OCI-LY7 (cell line): ENCODE data around the gene TBC1D9B. TPM values are rescaled to one million over a fixed set of nuclear protein-coding genes. Genes with fewer than 3 reads are reported as not detected.

Experiments used
- BruUV-seq: library from RNA; stranded (reverse); fragments of 400-500 nt; replicated peaks from 2 replicates; lab custom pipeline; 2021; lab: Mats Ljungman, UMichigan
- CTCF ChIA-PET: fragments of 300-600 bp; sonication (Branson Sonifier 250); formaldehyde crosslinking; loops from one replicate; lab custom pipeline; 2022; ENCODE audit warnings: antibody characterized with exemption; ENCODE audit not compliant: unreplicated experiment; lab: Charles Lee
- POLR2A ChIA-PET: fragments of 300-600 bp; sonication (Branson Sonifier 250); formaldehyde crosslinking; loops from one replicate; lab custom pipeline; 2022; ENCODE audit warnings: antibody characterized with exemption; lab: Charles Lee
- DNase-seq: peaks from one replicate; pipeline ENCODE4 v3.0.0-alpha.2; 2015; ENCODE audit warnings: low spot score
- H2AFZ ChIP-seq: fragments of 200-600 bp; sonication (generic), shearing (Covaris generic); 2 replicates; pipeline ENCODE4 v1.6.1; 2014; ENCODE audit warnings: mild to moderate bottlenecking, antibody characterized with exemption, low read length, moderate library complexity
- H3K27ac ChIP-seq: fragments of 200-600 bp; sonication (generic); 2 replicates; pipeline ENCODE4 v1.5.1; 2014; ENCODE audit warnings: mixed run types, low read depth, mild to moderate bottlenecking, moderate library complexity, low read length, inconsistent platforms; ENCODE audit not compliant: poor library complexity, severe bottlenecking
- H3K36me3 ChIP-seq: fragments of 200-600 bp; sonication (generic); 2 replicates; pipeline ENCODE4 v1.6.1; 2014; ENCODE audit warnings: mild to moderate bottlenecking, antibody characterized with exemption, low read length, moderate library complexity, mixed read lengths; ENCODE audit not compliant: insufficient read depth
- H3K4me1 ChIP-seq: fragments of 200-600 bp; sonication (generic); 2 replicates; pipeline ENCODE4 v1.5.1; 2014; ENCODE audit warnings: mild to moderate bottlenecking, low read length; ENCODE audit not compliant: insufficient read depth, poor library complexity, severe bottlenecking
- H3K4me2 ChIP-seq: fragments of 200-600 bp; sonication (generic); 2 replicates; pipeline ENCODE4 v1.6.1; 2014; ENCODE audit warnings: mild to moderate bottlenecking, low read length
- H3K4me3 ChIP-seq: fragments of 200-600 bp; sonication (generic); 2 replicates; pipeline ENCODE4 v1.5.1; 2014; ENCODE audit warnings: mild to moderate bottlenecking, low read depth, low read length; ENCODE audit not compliant: poor library complexity, severe bottlenecking
- H3K79me2 ChIP-seq: fragments of 200-600 bp; sonication (generic); 2 replicates; pipeline ENCODE4 v1.6.1; 2016; ENCODE audit warnings: low read depth, mild to moderate bottlenecking, low read length, moderate library complexity, mixed read lengths; ENCODE audit not compliant: insufficient read depth
- H3K9me2 ChIP-seq: fragments of 200-600 bp; sonication (generic); 2 replicates; pipeline ENCODE4 v1.6.1; 2016; ENCODE audit warnings: mild to moderate bottlenecking, low read length, mixed read lengths; ENCODE audit not compliant: insufficient read depth
- H3K9me3 ChIP-seq: fragments of 200-600 bp; sonication (generic); 2 replicates; pipeline ENCODE4 v1.6.1; 2014; ENCODE audit warnings: mild to moderate bottlenecking, mixed run types, low read length, mixed read lengths
- H4K20me1 ChIP-seq: fragments of 200-600 bp; sonication (generic); 2 replicates; pipeline ENCODE4 v1.6.1; 2014; ENCODE audit warnings: mild to moderate bottlenecking, antibody characterized with exemption, low read length, moderate library complexity, mixed read lengths; ENCODE audit not compliant: insufficient read depth
- CTCF ChIP-seq: fragments of 200-600 bp; sonication (generic); conservative IDR thresholded peaks from 2 replicates; pipeline ENCODE4 v1.5.1; 2014; ENCODE audit warnings: mild to moderate bottlenecking, antibody characterized with exemption, low read length, moderate library complexity, mixed read lengths
- EZH2phosphoT487 ChIP-seq: fragments of 200-600 bp; sonication (generic); IDR thresholded peaks from 2 replicates; pipeline ENCODE4 v1.6.1; 2018; ENCODE audit warnings: low read depth, borderline replicate concordance, mild to moderate bottlenecking, mixed run types, antibody characterized with exemption, low read length, moderate library complexity, mixed read lengths
- intact Hi-C: fragments of 100-400 bp; cut with micrococcal nuclease; formaldehyde crosslinking; loops from one replicate; pipeline ENCODE4 v1.10.0; 2022; ENCODE audit not compliant: unreplicated experiment
- total RNA-seq, 2 experiments: library from RNA; depleted of rRNA in 1 of 2; stranded (reverse); fragments of >200 nt in 1 of 2; shearing (Covaris generic) in 1 of 2; gene quantifications; 2 replicates each; pipeline ENCODE4 v1.2.3, GENCODE V29; 2014 to 2022

TBC1D9B gene
- total RNA-seq, 2 experiments from 2014 or later, result 52.2 to 106 TPM

GRCh38 chr5:179822059-179822432, 85.7 kb downstream of the TBC1D9B start:
- Histone ChIP-seq H4K20me1 (peaks cover 4% of the 10 kb centered on the region; the same call in 1 of the 2 replicates), H3K9me3 (no peaks in the 10 kb centered on the region), H3K9me2 (no peaks in the 10 kb centered on the region), H3K4me2 (peak overlapping the region; percentile 95), H3K4me3 (peak overlapping the region; percentile 99), H3K36me3 (peaks cover 43% of the 10 kb centered on the region), H3K79me2 (peaks cover 22% of the 10 kb centered on the region; the same call in 1 of the 2 replicates), H3K4me1 (peaks cover 32% of the 10 kb centered on the region), H3K27ac (no peak overlapping the region), H2AFZ (no peak overlapping the region)
- ChIA-PET POLR2A (interaction anchor here (0.8 to 1.3 kb wide), 3 partner anchors 11 to 59 kb away, joined by 4 to 6 read pairs (median 5); no protein-coding TSS in a partner anchor), CTCF (no interaction called here)
- no peak for DNase-seq
- no peak for TF ChIP-seq CTCF
- no peak for TF ChIP-seq EZH2phosphoT487
- BruUV-seq, result TSS peak; percentile 75
- intact Hi-C loops, result loop anchor here (10.0 kb wide), 1 partner anchor 673 kb away; the partner anchor contains the start of gene CNOT6

GRCh38 chr5:179821298-179822058, 86.2 kb downstream of the TBC1D9B start:
- CTCF ChIA-PET, result no interaction called here
- no peak overlapping the region for H2AFZ ChIP-seq
- peak overlapping the region; percentile 99 for H3K4me3 ChIP-seq
- 0 out of 2 replicates have a peak, but pooled peaks have one; percentile 24 for TF ChIP-seq CTCF
- no peak for TF ChIP-seq EZH2phosphoT487
- peak; percentile 80 for DNase-seq
- H3K4me2 ChIP-seq, result peak overlapping the region; percentile 95
- no peaks in the 10 kb centered on the region for H3K9me2 ChIP-seq
- H3K79me2 ChIP-seq, result peaks cover 22% of the 10 kb centered on the region; the same call in 1 of the 2 replicates
- peak overlapping the region; percentile 59 for H3K27ac ChIP-seq
- no peaks in the 10 kb centered on the region for H3K9me3 ChIP-seq
- H3K36me3 ChIP-seq, result peaks cover 37% of the 10 kb centered on the region
- POLR2A ChIA-PET, result interaction anchor here (0.5 to 1.3 kb wide), 4 partner anchors 10 to 147 kb away, joined by 4 to 6 read pairs (median 4); no protein-coding TSS in a partner anchor
- peaks cover 32% of the 10 kb centered on the region for H3K4me1 ChIP-seq
- no TSS peak for BruUV-seq
- intact Hi-C loops, result loop anchor here (10.0 kb wide), 1 partner anchor 673 kb away; the partner anchor contains the start of gene CNOT6
- peaks cover 4% of the 10 kb centered on the region; the same call in 1 of the 2 replicates for H4K20me1 ChIP-seq
